AML-193 (cell line): ENCODE data around the gene DOP1A.

Source experiments
- DNase-seq, 2 experiments: peaks; one replicate each; lab custom pipeline; 2025; lab: John Stamatoyannopoulos, UW

DOP1A gene

GRCh38 chr6:83071707-83072106, 4.2 kb downstream of the DOP1A start:
- no peak for DNase-seq

DNA sequence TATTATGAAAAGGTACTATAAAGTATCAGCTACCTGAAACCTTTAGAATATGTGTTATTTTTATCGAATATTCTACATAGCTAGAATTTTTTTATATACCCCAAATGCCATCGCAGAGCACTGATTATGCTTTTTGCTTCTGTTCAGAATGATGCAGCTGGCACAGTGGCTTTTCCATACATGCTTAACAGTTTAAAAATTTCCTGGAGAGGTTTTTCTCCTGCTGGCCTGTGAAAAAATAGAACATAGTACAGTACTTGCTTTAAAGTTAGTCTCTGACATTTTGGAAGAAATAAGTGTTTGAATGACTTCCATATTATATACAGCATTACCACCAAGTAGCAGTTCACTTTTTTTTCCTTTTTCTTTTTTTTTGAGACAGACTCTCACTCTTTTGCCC, 5.3 kb downstream of the DOP1A start:
- no peak for DNase-seq

- DNase-seq: no peak
These were observed 6.1 kb downstream of the DOP1A start for GRCh38 chr6:83073615-83074014.

DNA sequence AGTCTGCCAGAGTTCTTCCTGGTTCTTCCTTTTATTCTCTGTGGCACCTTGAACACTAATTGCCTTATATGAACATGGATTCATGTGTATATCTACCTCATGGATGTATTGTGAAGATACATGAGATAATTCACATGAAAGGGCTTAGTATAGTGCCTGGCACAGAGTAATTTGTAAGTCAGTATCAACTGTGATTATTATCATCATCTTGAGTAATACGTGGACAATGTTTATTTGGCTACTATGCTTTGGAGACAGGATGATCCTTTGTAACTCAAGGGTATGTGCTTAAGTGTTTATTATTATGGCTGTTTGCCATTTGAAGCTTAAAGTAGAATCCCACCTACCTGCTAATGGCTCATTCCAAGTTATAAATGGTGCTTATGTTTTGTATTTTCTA, 16.0 kb downstream of the DOP1A start:
- DNase-seq: no peak

- no peak for DNase-seq
These were observed 19.3 kb downstream of the DOP1A start for GRCh38 chr6:83086751-83087150.

- DNase-seq: no peak
These were observed 25.4 kb downstream of the DOP1A start for GRCh38 chr6:83092756-83093399.

GRCh38 chr6:83096791-83097190, 29.3 kb downstream of the DOP1A start:
- DNase-seq: no peak

DNA sequence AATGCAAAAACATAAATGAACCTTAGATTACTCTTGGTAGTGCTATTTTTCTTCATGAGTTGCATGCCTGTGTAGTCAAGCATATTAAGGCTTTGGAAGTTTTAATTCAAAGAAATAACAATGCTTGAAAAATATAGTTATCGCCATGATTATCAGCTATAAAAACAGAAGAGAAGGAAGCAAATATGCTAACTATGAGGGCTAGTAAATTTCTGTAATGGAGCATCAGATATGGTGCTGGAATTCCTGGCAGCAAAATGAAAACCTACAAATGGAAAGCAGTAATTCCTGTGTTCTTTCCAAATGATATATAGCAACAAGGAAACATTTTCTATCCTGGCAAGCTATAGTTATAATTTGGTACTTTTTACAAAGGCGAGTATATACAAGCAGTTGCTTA, 29.7 kb downstream of the DOP1A start:
- DNase-seq: no peak

GRCh38 chr6:83097675-83098074, 30.2 kb downstream of the DOP1A start:
- DNase-seq: no peak

DNA sequence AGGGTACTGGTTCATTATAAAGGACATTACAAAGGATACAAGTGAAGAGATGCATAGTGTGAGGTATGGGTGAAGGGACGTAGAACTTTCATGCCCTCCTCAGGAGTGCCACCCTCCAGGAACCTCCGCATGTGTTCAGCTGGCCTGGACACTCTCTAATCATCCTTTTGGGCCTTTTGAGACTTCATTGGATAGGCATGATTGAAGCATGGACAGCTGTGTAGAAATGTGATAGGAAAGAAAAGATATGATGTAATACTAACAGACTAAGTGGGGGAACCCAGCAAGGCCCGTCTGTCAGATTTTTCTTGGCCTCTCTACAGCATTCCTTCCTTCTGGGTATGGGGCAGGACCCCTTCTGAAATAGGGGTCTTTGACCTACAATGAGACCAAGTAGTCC, 31.1 kb downstream of the DOP1A start:
- DNase-seq: no peak

- DNase-seq: no peak
These were observed 40.9 kb downstream of the DOP1A start for GRCh38 chr6:83108378-83108777.

- no peak for DNase-seq
These were observed 45.8 kb downstream of the DOP1A start for GRCh38 chr6:83113258-83113657.

DNA sequence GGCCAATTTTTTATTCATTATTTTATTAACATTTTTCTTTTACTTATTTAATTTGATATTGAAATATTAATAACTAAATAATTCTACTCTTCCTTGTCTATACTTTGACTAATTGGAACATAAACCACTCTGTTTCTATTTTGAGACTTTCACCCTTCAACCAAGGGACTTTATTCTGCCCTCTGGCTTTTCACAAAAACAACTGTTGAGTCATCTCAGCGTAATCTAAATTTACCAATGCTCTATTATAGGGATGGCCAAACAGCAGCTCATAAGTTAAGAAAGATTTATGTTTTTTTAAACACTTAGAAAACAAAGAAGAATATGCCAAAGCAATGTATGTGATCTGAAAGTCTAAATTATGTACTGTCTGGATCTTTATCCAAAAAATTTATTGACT, 46.7 kb downstream of the DOP1A start:
- DNase-seq: no peak

GRCh38 chr6:83117802-83118201, 50.3 kb downstream of the DOP1A start:
- no peak for DNase-seq

- DNase-seq: no peak
These were observed 52.4 kb downstream of the DOP1A start for GRCh38 chr6:83119742-83120300.

DNA sequence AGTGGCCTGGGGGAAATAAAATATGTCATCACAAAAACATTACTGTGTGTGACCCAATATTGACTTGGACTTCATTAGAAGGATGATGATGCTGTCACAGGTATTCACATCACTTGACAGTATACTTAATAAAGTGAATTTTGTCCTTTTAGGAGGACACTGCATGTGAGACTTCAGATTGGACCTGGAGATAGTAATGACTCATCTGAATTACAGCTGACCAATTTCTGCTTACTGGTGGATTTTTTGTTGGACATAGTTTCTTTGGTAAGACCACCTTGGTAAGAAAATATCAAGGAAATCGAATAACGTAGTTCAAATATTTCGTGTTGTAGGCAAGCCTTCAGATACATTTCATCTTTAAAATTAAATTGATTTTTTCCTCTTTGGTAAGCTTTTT, 57.1 kb downstream of the DOP1A start:
- DNase-seq: no peak

DNA sequence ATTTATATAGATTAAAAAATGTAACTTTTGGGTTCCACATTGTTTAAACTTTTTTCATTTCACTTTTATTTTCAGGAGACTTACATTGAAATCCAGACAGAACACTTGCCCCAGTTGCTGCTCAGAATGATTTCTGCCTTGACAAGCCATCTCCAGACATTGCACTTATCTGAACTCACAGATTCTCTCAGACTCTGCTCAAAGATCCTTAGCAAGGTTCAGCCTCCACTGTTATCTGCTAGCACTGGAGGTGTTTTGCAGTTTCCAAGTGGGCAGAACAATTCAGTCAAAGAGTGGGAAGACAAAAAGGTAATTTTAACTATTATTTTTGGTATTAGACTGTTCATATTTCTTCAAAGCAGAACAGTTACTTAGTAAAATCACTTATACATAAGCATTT, 58.0 kb downstream of the DOP1A start:
- DNase-seq: no peak

- no peak for DNase-seq
These were observed 58.8 kb downstream of the DOP1A start for GRCh38 chr6:83126223-83126622.

- no peak for DNase-seq
These were observed 59.3 kb downstream of the DOP1A start for GRCh38 chr6:83126807-83127206.

GRCh38 chr6:83127258-83127657, 59.8 kb downstream of the DOP1A start:
- no peak for DNase-seq

DNA sequence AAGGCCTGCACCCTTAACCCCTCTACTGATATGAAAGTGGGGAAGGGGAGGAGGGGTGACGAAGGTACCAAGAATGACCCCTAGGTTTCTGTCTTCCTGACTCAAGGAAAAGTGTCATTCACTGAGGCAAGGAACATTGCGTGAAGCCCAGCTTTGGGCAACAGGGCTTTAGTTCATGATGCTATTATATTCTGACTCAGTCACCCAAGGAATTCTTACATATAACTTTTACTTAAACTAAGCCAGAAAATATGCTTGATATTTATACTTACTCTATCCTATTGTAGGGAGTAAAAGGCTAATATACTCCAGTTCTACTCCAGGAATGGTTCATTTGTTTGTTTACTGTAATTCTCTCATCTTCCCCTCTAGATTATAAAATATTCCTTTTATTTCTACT, 60.5 kb downstream of the DOP1A start:
- DNase-seq: no peak

DNA sequence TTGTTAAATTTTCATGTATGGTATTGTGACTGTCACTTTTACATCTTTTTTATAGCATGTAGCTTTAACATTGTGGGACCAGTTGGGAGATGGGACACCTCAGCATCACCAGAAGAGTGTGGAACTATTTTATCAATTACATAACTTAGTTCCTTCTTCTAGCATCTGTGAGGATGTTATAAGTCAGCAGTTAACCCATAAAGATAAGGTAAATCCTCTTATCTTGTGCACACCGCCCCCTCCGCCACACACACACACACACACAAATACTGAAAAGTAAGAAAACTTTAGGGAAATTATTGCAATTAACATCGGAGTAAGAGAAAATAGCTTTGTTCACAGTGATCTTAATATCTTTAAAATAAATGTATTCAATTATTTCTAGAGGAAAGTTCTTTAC, 64.7 kb downstream of the DOP1A start:
- DNase-seq: no peak

DNA sequence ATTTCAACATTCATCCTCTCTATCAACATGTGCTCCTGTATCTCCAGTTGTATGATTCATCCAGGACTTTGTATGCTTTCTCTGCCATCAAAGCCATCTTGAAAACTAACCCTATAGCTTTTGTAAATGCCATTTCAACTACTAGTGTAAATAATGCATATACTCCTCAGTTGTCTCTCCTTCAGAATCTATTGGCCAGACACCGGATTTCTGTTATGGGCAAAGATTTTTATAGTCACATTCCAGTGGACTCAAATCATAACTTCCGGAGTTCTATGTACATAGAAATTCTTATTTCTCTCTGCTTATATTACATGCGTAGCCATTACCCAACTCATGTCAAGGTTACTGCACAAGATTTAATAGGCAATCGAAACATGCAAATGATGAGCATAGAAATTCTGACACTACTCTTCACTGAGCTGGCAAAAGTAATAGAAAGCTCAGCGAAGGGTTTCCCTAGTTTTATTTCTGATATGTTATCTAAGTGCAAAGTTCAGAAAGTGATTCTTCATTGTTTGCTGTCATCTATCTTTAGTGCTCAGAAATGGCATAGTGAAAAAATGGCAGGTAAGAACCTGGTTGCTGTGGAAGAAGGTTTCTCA, 70.7 kb downstream of the DOP1A start:
- no peak for DNase-seq

DNA sequence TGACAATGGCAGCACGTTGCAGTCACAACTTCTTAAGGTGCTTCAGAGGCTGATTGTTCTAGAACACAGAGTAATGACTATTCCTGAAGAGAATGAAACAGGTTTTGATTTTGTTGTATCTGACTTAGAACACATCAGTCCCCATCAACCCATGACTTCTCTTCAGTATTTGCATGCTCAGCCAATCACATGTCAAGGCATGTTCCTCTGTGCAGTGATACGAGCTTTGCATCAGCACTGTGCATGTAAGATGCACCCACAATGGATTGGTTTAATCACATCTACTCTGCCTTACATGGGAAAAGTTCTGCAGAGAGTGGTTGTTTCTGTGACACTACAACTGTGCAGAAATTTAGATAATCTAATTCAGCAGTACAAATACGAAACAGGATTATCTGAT, 71.3 kb downstream of the DOP1A start:
- DNase-seq: no peak
